Inflammatory macrophage (primary cell): Measurements from ENCODE around the gene IGFBP5.
A peak's percentile ranks its signal among the peaks of the same experiment; 100 is the strongest.

ENCODE experiments used
- DNase-seq, 2 donors: peaks; one replicate each; pipeline ENCODE4 v3.0.0-alpha.2; 2020 to 2022

IGFBP5 gene

DNA sequence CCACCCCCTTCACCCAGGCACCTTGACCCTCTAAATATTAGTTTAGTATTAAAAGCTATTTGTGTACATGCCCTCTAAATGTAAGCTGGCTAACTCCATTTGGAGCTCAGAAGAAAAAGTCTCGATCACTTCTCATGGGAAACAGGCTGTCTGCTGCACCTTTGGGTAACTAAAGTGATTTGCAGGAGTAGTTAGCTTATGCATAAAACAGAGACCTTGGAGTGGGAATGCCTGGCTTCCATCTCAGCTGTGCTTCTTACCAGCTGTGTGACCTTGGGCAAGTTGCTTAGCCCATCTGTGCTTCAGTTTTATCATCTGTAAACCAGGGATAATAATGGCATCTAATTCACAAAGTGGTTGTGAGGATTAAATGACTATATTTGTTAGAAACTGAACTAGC, 32.2 kb downstream of the IGFBP5 start:
- no peak for DNase-seq

DNA sequence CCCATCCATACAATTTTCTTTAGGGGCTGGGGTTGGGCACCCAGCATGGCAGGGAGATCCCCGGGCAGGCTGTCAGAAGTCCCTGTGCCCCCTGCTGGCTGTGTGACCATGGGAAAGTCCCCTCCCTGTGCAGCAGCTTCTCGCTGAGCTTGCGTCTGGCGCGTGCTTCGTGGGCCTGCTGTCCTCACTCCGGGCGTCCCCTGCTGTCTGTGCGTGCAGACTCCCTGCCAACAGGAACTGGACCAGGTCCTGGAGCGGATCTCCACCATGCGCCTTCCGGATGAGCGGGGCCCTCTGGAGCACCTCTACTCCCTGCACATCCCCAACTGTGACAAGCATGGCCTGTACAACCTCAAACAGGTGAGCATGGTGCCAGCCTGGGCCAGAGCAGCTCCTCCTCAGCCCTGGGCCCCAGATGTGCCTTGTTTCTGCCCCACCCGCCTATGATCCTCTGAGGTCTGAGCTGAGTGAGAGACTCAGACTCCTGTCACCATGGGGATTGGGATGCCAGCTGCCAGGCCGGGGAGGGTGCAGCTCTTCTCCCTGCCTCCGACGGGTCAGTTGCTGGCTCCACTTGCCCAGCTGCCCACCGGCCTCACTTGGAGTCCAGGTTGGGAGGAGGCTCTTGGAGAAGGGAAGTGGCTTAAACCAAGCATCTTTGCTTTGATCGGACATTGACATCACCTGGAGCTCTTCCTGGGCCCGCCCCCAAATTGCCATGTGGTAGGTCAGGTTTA, 33.5 kb downstream of the IGFBP5 start:
- no peak for DNase-seq

DNA sequence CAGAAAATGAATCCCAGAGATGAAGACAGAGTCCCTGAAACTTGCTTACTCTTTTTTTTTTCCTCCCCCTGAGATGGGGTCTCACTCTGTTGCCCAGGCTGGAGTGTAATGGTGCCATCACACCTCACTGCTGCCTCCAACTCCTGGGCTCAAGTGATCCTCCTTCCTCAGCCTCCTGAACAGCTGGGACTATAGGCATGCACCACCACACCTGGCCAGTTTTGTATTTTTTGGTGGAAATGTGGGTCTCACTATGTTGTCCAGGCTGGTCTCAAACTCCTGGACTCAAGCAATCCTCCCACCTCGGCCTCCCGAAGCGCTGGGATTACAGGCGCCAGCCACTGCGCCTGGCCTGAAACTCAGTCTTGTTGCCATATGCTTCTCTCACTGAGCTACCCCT, 34.3 kb downstream of the IGFBP5 start:
- no peak for DNase-seq

DNA sequence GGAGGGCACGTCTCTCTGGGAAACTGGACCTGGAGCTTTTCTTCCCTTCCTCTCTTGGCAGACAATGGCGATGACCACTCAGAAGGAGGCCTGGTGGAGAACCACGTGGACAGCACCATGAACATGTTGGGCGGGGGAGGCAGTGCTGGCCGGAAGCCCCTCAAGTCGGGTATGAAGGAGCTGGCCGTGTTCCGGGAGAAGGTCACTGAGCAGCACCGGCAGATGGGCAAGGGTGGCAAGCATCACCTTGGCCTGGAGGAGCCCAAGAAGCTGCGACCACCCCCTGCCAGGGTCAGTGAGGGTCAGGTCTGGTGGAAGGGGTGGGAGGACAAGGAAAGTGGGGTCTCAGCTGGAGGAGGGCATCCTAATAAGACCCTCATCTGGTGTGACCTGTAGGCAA, 34.9 kb downstream of the IGFBP5 start:
- DNase-seq: no peak

DNA sequence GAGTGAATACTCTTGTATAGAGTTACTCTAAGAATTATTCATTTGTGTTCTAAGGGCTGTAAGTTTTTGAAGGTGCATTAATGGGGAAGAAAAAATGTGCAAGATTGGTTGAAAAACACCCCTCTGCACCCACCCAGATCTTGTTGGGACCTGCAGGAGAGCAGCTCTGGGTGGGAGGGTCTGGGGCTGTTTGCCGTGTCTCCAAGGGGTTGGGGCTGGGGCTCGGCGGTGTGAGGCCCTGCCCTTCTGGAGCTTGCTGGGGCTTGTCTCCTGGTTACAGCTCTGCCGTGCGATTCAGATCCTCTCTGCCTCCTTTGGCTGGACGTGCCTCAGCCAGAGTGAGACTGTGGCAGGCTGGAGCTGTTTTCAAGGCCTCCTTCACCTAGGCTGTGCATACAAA, 36.1 kb downstream of the IGFBP5 start:
- no peak for DNase-seq

DNA sequence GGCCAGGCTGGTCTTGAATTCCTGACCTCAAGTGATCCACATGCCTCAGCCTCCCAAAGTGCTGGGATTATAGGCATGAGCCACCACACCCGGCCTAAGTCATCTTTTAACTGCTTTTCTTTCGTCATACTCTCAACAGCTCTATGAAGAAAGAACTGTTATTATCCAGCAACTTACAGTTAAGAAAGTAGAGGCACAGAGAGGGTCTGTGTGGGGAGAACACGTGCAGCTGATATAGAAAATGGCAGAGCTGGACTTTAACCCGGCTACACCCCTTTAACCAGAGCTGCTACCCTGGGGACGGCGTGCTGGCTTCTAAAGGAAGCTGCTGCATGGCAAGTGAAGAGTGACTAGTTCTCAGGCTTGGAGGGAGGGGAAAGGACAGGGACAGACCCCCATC, 36.6 kb downstream of the IGFBP5 start:
- no peak for DNase-seq

DNA sequence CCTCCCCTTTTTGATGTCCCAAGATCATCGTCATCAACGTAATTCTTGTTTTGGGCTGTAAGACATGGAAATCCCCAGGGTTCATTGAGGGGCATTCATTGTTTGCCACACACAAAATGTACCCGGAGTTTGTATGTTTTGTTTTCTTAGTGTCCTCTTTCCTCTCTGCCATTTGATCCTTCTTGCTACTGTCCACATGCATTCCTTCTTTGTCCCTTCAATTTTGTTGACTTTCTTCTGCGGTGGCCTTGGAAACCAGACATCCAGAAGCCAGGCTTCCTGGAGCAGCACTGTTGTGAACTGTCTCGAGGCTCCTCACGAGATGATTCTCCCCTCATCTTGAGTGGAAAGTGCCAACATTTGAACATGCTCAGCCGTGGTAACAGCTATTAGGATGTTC, 37.4 kb downstream of the IGFBP5 start:
- no peak for DNase-seq

DNA sequence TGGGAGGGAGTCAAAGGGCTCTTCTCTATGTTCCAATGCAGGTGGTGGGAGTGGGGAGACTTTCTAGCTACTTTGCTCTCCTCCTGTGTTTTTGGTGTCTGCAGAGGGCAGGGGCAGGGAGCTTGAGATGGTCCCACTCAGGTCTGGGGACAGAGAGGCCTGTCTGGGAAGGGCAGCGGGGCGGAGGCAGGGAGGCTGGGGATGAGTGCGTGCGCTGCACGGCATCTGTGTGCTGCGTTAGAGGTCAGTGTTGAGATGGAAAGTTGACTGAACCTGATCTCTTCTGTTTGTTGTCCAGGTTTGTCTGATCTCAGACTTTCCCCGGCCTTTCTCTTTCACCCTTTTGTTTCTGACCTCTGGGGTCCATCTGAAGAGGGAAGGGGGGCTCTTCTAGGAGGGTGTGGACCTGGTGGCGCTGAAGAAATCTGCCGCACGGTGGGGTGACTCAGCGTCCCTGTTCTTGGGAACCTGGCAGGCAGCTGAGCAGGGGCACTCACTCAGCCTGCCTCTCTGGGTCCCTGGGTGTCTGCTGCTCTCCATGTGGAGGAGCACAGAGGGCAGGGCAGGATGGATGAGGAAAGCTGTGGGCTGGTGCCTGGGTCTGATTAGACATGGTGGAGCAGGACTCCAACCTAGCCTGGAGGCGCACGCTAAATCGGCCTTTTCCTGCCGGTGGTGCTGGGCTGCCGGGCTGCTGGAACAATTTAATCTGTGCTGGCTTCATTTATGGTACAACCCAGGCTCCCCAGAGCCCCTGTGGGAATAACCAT, 38.1 kb downstream of the IGFBP5 start:
- DNase-seq: no peak

DNA sequence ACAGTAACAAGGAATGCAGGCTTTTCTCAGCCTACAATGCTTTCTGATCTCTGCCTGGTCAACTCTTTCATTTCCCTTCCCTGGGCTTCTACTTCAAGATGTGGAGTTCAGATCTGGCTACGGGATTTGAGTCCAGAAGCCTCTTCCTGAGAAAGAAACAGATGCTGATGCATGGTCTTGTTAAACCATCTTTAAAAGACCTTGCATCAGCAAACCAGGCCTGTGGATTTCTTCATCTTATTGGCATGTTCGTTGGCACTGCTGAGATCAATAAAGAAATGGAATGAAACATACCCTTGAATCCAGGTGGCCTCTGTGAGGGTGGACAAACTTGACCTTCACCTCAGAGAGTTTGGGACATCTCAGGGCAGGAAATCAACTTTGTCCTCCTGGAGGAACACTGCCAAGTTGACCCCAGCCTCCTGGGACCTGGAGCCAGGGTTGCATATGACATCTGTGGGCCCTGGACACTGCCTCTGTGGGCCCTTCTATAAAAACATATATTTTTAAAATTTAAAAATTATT, 40.8 kb downstream of the IGFBP5 start:
- DNase-seq: no peak

DNA sequence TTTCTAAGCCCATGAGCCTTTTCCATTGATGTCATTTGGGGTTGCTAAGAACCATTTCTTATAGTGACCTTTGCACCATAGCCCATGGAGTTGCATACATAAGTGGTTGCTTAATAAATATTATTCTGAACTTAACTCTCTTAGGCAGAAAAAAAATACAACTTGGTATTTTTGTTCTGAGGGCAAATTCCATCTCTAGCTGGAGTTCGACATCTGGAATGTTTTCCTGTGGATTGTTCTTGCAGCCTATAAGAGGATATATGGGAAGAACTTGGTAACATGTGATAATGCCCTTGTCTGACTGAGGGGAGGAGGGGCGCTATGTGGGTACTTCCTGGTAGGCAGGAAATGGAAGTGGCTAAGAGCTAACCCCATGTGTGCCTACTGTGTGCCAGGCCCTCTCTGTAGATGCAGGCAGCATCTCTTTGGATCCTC, 41.4 kb downstream of the IGFBP5 start:
- no peak for DNase-seq

DNA sequence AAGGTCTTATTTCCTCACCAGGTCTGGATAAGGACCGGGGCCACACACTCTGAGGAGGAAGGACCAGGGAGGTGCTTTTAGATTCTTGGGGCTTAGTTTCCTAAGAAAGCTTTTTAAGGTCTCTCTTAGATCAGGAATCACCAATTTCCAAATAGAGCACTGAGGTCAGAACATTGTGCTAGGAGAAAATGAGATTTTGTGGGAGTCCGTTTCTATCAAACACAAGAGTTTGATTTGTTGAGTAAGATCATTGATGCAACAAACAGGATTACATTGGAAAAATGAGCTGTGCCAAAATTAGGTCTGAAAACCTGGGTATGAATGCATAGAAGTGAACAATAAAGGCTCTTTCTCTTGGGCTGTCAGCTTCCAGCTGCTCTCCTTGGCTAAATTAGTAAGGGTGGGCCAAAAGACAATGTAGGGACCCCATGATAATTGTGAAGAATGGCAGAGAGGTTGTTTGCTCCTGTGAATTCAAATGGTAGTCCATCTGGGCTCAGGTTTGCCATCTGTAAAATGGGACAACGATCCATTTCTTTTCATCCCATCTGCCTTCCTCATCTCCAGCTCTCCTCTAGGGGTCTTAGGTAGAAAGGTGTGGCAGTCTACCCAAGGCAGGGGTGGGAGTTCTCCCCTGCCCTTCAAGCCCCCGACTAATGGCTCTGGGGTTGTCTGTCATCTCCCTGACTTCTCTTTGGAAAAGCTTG, 42.1 kb downstream of the IGFBP5 start:
- no peak for DNase-seq

DNA sequence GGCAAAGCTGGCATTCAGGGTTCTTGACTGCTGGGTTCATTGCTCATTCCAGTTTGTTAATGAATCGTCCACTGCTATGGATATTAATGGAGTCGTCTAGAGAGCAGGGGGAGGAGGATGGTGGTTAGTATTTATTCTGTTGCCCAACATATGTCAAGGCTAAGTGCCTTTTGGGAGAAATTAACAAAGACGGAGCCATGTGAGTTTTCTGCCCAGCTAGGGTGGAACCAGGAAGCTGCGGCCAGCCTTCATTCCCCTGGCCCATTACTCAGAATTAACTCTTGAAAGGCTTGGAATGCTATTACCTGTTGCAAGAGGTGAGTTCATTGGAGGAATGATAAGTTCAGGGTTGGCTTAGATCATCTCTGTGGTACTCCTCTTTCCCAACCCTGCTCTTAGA, 42.8 kb downstream of the IGFBP5 start:
- no peak for DNase-seq

DNA sequence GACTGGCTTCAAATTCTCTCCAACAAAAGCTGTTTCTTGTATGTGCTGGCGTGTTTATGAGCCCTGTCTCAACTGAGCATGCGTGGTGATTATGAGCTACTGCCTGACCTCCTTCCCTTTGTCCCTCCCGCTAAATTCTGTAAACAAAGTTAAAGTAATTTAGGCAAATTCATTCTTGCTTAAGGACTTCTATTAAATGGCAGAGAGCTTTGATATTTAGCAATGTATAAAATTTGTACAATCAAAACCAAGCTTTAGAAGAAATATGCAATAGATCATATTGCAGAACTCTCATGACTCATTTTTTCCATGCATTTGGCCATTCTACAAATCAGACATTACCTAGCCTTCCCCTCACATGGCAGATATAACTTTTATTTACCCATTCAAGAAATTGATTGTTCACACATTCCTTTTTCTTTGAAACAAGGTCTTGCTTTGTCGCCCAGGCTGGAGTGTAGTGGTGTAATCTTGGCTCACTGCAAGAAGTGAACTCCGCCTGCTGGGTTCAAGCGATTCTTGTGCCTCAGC, 43.9 kb downstream of the IGFBP5 start:
- DNase-seq: peak in 1 of 2 donors; percentile 55

DNA sequence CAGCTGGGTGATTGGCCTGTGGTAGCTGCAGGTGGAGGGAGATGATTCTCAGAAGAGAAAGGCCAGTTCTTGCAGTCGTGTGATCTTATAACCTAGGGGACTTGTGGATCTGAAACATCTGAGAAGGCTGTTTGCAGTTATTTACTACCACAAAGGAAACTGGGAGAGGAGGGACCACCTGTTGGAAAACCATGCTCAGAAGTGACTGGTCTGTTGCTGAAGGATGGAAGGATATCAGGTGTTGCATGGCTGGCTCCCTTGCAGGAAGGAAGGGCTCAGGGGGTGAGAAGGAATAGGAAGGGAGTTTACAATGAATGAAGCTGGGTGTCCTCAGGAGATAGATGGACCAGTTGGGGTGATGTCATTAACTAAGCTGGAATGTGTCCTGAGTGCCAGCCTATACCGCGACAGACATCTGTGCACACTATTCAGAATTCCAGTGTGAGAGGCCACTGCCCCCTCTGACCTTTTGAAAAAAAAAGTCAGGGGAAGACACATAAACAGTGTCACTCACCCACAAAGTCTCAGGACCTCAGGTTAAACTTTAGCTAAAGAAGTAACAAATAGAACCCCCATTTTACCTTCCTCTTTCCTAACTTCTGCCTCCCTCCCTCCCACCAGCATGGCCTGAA, 44.6 kb downstream of the IGFBP5 start:
- no peak for DNase-seq

DNA sequence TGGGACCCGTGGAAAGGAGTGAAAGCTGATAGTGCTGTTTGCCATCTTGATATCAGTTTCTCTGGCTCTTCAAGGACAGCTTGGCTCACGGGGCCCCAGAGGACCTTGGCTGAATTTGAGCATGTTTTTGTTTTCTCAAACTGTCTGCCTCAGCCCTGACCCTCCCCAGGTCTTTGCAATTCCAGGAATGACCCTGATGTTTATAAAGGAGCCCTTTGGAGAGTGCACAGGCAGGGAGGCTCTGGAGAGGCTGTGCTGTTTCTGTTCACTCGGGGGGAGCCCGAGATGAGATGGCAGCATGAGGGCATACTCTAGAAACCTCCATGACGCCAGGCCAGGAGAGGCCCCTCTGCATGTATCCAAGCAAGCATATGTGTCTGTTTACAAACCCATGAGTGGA, 45.8 kb downstream of the IGFBP5 start:
- no peak for DNase-seq

DNA sequence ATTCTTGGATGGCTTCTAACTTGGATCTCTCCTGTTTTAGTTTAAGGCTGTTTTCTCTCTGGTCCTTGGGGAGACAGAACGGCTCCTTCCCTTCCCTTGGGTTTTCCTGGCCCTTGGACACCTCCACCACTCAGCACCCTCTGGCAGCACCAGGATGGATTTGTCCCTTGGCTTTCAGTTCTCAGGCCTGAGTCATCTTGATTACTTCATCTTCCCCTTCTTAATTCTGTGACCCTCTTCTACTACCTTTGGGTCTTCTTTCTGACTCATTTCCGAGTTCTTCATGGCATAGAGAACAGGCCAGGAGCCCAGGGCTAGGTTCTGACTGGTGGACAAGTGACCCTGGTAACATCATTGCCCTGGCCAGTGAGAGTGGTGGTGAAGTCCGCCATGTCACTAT, 47.2 kb downstream of the IGFBP5 start:
- DNase-seq: no peak

DNA sequence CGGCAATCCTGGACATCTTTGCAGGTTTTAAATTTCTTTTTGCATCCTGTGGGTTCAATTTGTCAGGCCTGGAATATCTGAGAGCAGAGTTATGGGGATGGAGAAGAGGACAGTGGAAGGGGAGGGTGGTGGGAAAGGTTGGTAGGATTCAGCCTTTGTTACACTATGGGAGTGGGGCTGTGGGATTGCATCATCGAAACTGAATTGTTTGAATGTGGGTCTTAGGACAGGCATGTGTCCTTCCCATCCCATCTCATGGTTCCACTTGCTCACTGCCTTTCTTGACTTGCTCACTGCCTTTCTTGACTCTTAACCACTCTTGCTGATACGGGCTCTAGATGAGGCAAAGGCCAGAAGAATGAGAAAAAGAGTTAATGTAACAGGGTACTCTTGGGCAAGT, 49.2 kb downstream of the IGFBP5 start:
- no peak for DNase-seq

DNA sequence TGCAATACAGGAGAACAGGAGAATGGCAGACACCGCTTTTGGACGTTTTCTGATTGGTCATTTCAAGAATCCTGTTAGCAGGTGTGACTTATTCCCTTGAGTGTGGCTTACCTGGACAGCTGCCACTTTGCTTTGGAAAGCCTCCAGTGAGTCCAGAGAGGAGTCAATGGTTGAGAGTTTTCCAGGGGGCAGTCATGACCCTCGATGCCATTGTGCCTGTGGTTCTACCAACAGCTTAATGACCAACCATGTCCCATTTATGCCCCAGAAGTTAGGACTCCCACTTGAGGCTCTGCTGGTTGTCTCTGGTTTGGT, 49.8 kb downstream of the IGFBP5 start:
- DNase-seq: no peak

DNA sequence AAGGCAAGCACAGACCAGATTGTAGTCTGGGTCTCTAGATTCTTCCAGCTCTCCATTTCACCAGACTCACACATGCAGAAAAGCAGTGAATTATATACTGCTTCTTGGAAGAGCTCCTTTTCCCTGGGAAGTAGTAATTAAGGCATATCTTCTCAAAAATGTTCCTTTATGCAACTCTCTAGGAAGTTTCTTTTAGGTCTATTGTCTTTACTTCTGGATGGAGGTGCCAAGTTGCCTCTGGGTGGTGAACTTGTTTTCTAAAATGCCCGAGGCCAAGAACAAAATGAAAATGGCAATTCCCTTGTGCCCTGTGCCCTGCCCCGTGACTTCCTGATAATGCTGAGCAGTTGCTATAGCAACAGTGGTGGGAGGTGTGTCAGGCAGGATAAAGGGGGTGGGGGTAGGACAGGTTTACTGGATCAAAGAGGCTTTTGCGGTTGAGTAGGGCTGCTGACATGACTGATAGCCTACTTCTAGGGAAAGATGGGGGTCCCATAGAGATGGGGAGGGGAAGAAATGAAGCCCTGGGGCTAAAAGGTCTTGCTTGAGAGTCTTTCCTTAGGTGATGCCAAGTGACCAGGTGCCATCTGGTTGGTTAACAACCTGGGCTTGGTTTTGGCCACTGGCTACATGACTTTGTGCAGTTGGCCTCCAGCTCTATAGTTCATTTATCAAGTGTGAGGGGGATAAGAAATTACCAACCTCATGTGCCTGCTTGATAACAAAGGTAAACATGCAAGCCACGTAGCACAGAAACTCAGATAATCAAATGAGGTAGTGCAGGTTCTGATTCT, 50.3 kb downstream of the IGFBP5 start:
- DNase-seq: no peak

DNA sequence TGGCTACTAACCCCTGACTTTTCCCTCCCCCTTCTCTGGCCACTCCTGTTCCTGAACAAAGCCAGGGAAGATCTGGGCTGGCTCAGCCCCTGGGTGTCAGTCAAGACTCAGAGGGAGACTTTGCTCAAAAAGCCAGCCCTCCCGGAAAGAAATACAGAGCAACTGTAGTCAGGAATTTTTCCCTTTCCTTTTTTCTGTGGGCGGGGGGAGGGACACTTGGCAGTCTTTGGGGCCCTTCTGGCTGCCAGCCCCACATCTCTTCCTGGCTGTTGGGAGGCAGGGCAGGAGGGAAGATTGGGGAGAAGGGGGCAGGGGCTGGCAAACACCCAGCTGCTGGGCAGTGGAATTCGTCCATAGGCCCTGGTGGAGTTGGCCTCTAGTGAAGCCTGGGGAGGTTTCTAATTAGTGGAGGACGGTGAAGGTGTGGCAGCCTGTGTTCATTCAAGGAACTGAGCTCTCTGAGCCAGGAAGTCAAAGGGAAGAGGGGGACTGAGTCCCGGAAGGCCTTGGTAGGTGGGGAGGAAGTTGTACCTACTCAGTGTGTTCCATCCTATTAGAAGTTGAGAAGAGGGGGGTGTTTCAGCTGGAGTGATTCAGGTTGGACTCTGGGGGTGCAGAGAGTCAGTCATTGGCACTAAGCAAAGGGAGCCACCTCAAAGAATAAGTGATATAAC, 51.2 kb downstream of the IGFBP5 start:
- no peak for DNase-seq

DNA sequence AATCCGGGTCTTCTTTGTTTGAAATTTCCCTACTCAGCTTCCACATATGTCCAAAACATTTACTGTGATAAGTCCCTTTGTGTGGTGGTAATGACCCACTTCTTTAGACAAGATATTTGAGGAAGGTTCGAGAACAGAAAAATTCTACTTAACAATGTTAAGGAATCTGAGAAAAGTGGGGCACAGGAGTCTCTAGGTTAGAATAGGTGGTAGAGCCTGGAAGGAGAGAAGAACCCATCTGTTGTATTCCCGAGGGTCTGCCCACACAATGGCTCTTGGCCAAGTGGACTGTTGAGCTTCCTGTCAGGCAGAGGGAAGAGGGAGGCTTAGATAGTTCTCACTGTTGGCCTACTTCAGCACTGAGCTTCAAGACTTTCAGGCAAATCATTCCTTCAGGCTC, 57.9 kb downstream of the IGFBP5 start:
- no peak for DNase-seq
